Keratinocyte (primary cell): ENCODE data around the gene ATP5MC2. TPM values are rescaled to one million over a fixed set of nuclear protein-coding genes. Genes with fewer than 3 reads are reported as not detected.
"Not testable (repeated sequence)": the region's sequence is repeated elsewhere in the genome, so short reads cannot be mapped to it uniquely, and the experiment has no call there.

Experiments
- DNase-seq: peaks from one replicate; pipeline ENCODE4 v3.0.0-alpha.2; 2011; ENCODE audit warnings: low read depth, missing footprints, low spot score
- FAIRE-seq: peaks from 2 replicates; lab custom pipeline; 2011; peaks lifted over from hg19 to GRCh38; lab: Jason Lieb, UNC
- H2AFZ ChIP-seq: 2 replicates; pipeline ENCODE4 v1.6.0; 2012; ENCODE audit warnings: low read length, control low read depth, inconsistent platforms; ENCODE audit not compliant: control insufficient read depth
- H3K27ac ChIP-seq: 2 replicates; pipeline ENCODE4 v1.5.1; 2011; ENCODE audit warnings: low read length; ENCODE audit not compliant: control insufficient read depth, insufficient read depth
- H3K27me3 ChIP-seq: 3 replicates; pipeline ENCODE4 v1.6.0; 2011; ENCODE audit warnings: low read length; ENCODE audit not compliant: control insufficient read depth, insufficient read depth; ENCODE audit errors: extremely low read depth
- H3K36me3 ChIP-seq, 2 experiments: 2 replicates in 1 of 2; 3 replicates in 1 of 2; pipeline ENCODE4 v1.5.1; 2011; ENCODE audit warnings: low read length in 2 of 2, mild to moderate bottlenecking in 1 of 2; ENCODE audit not compliant: control insufficient read depth in 2 of 2, insufficient read depth in 2 of 2; ENCODE audit errors: extremely low read depth in 1 of 2
- H3K4me1 ChIP-seq: 3 replicates; pipeline ENCODE4 v1.5.1; 2011; ENCODE audit warnings: low read length; ENCODE audit not compliant: control insufficient read depth, insufficient read depth; ENCODE audit errors: extremely low read depth
- H3K4me2 ChIP-seq: 3 replicates; pipeline ENCODE4 v1.6.0; 2011; ENCODE audit warnings: low read depth, low read length; ENCODE audit not compliant: control insufficient read depth, insufficient read depth; ENCODE audit errors: extremely low read depth
- H3K4me3 ChIP-seq, 3 experiments: fragments of 200-600 bp in 1 of 3; sonication (generic) in 1 of 3; 2 replicates in 2 of 3; 3 replicates in 1 of 3; pipeline ENCODE4 v1.5.1; 2011 to 2016; ENCODE audit warnings: low read length in 3 of 3, mild to moderate bottlenecking in 3 of 3, control low read depth in 2 of 3, inconsistent platforms in 1 of 3, low read depth in 1 of 3, mixed read lengths in 1 of 3, mixed run types in 1 of 3, moderate library complexity in 1 of 3; ENCODE audit not compliant: control insufficient read depth in 2 of 3, insufficient read depth in 2 of 3; ENCODE audit errors: extremely low read depth in 1 of 3
- H3K79me2 ChIP-seq: 2 replicates; pipeline ENCODE4 v1.6.0; 2012; ENCODE audit warnings: low read length; ENCODE audit not compliant: control insufficient read depth, insufficient read depth
- H3K9ac ChIP-seq: 3 replicates; pipeline ENCODE4 v1.6.0; 2011; ENCODE audit warnings: low read length; ENCODE audit not compliant: control insufficient read depth, insufficient read depth; ENCODE audit errors: extremely low read depth
- H3K9me1 ChIP-seq: 3 replicates; pipeline ENCODE4 v1.6.0; 2011; ENCODE audit warnings: low read length; ENCODE audit not compliant: control insufficient read depth, insufficient read depth; ENCODE audit errors: extremely low read depth
- H3K9me3 ChIP-seq: 2 replicates; pipeline ENCODE4 v1.5.1; 2012; ENCODE audit warnings: low read depth, low read length; ENCODE audit not compliant: control insufficient read depth
- H4K20me1 ChIP-seq: 3 replicates; pipeline ENCODE4 v1.6.0; 2011; ENCODE audit warnings: low read length; ENCODE audit not compliant: control insufficient read depth, insufficient read depth; ENCODE audit errors: extremely low read depth
- EZH2 ChIP-seq: IDR thresholded peaks from one replicate; pipeline ENCODE4 v1.6.1; 2012; ENCODE audit warnings: inconsistent platforms, mild to moderate bottlenecking, low read length, moderate library complexity
- dilution Hi-C: fragments of 300-500 bp; cut with MboI; formaldehyde crosslinking; loops from one replicate; pipeline ENCODE4 v1.7.0; 2020; ENCODE audit warnings: low sequenced_read_pairs; ENCODE audit not compliant: extremely low pct_ligation_motif_present
- polyA plus RNA-seq, 5 experiments: library from polyadenylated mRNA; depleted of rRNA in 3 of 5; stranded (reverse) in 3 of 5; stranded (forward) in 1 of 5; unstranded in 1 of 5; fragments of >200 nt; gene quantifications; 1 replicate in 1 of 5; 2 replicates in 3 of 5; 3 replicates in 1 of 5; pipeline versions ENCODE4 v1.2.1 to v1.2.3, GENCODE V29; 2011 to 2012; ENCODE audit warnings: missing spikeins in 2 of 5, low read depth in 1 of 5, low replicate concordance in 1 of 5
- TF ChIP-seq, protein P1 (sequence below), 3 experiments: IDR thresholded peaks in 1 of 3; conservative IDR thresholded peaks in 1 of 3; optimal IDR thresholded peaks in 1 of 3; 2 replicates in 2 of 3; 3 replicates in 1 of 3; pipeline versions ENCODE3 to v1.5.1; 2011; ENCODE audit warnings: low read length in 3 of 3, mild to moderate bottlenecking in 3 of 3, moderate library complexity in 2 of 3, control low read depth in 1 of 3, inconsistent platforms in 1 of 3; ENCODE audit not compliant: insufficient read depth in 2 of 3; ENCODE audit errors: extremely low read depth in 1 of 3

Gene ATP5MC2
- polyA plus RNA-seq, 1 donor (not counting 4 experiments of a cell fraction or from before 2014, with no cell fraction given) = 138 TPM

GRCh38 chr12:53683494-53683893 is 7.6 kb upstream of the ATP5MC2 start:
- H3K4me3 ChIP-seq = no peak overlapping the region
- H3K27me3 ChIP-seq = no peaks in the 10 kb centered on the region
- H3K9me3 ChIP-seq = no peaks in the 10 kb centered on the region
- H3K4me1 ChIP-seq = no peaks in the 10 kb centered on the region
- no peak for DNase-seq
- H3K36me3 ChIP-seq = no peaks in the 10 kb centered on the region
- H3K9me1 ChIP-seq = no peaks in the 10 kb centered on the region
- no peak overlapping the region for H2AFZ ChIP-seq
- dilution Hi-C loops = no loop called here
- no peaks in the 10 kb centered on the region for H3K79me2 ChIP-seq
- H3K27ac ChIP-seq = no peak overlapping the region
- no peak for TF ChIP-seq EZH2
- TF ChIP-seq, protein P1, sequence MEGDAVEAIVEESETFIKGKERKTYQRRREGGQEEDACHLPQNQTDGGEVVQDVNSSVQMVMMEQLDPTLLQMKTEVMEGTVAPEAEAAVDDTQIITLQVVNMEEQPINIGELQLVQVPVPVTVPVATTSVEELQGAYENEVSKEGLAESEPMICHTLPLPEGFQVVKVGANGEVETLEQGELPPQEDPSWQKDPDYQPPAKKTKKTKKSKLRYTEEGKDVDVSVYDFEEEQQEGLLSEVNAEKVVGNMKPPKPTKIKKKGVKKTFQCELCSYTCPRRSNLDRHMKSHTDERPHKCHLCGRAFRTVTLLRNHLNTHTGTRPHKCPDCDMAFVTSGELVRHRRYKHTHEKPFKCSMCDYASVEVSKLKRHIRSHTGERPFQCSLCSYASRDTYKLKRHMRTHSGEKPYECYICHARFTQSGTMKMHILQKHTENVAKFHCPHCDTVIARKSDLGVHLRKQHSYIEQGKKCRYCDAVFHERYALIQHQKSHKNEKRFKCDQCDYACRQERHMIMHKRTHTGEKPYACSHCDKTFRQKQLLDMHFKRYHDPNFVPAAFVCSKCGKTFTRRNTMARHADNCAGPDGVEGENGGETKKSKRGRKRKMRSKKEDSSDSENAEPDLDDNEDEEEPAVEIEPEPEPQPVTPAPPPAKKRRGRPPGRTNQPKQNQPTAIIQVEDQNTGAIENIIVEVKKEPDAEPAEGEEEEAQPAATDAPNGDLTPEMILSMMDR (optimal IDR thresholded peaks at IDR 0.05 in 1 of 3, IDR thresholded peaks at IDR 0.05 in 1 of 3, conservative IDR thresholded peaks at IDR 0.05 in 1 of 3; ENCODE audit: extremely low read depth in 1 of 3, insufficient read depth in 2 of 3, low read length in 3 of 3) = no peak
- no peaks in the 10 kb centered on the region for H4K20me1 ChIP-seq
- no peak overlapping the region for H3K4me2 ChIP-seq
- FAIRE-seq = no peak
- H3K9ac ChIP-seq = no peak overlapping the region

GRCh38 chr12:53680061-53680460 is 4.2 kb upstream of the ATP5MC2 start:
- H3K9me1 ChIP-seq, H3K79me2 ChIP-seq, H4K20me1 ChIP-seq, H3K27me3 ChIP-seq, H3K4me2 ChIP-seq, H3K27ac ChIP-seq, DNase-seq, H3K4me3 ChIP-seq, H2AFZ ChIP-seq, dilution Hi-C loops, H3K36me3 ChIP-seq, FAIRE-seq, H3K9ac ChIP-seq, H3K9me3 ChIP-seq: not testable (repeated sequence)
- peaks cover 17% of the 10 kb centered on the region for H3K4me1 ChIP-seq

DNA sequence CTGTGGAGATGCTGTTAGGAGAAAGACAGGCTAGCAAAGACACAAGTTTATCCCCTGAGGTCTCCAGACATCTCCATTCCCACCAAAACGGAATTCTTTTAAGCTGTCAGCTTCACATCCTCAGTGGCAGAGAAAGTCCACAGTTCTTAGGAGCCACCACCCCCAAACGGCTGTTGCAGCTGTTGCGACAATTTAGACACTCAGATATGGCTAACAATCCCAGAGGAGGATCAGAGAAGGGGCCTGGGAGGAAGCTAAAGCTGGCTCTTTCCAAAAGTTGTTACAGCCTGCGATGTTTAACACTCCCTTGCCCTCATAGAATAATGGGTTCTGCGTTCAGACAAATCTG is 1.9 kb upstream of the ATP5MC2 start:
- FAIRE-seq = no peak

More for the DNA sequence above, 1.9 kb upstream of the ATP5MC2 start:
- H3K79me2 ChIP-seq = peaks cover 8% of the 10 kb centered on the region
- H3K9ac ChIP-seq = no peak overlapping the region
- dilution Hi-C loops = no loop called here
- H3K4me1 ChIP-seq = peaks cover 21% of the 10 kb centered on the region
- no peaks in the 10 kb centered on the region for H4K20me1 ChIP-seq
- peak overlapping the region; percentile 98 for H2AFZ ChIP-seq
- peak overlapping the region; percentile 97 for H3K4me2 ChIP-seq
- no peaks in the 10 kb centered on the region for H3K36me3 ChIP-seq
- no peak overlapping the region for H3K4me3 ChIP-seq
- no peak for DNase-seq
- no peak for TF ChIP-seq EZH2
- TF ChIP-seq, protein P1 (optimal IDR thresholded peaks at IDR 0.05 in 1 of 3, IDR thresholded peaks at IDR 0.05 in 1 of 3, conservative IDR thresholded peaks at IDR 0.05 in 1 of 3; ENCODE audit: extremely low read depth in 1 of 3, insufficient read depth in 2 of 3, low read length in 3 of 3) = no peak
- H3K9me3 ChIP-seq = no peaks in the 10 kb centered on the region
- H3K9me1 ChIP-seq = no peaks in the 10 kb centered on the region
- H3K27me3 ChIP-seq = no peaks in the 10 kb centered on the region
- no peak overlapping the region for H3K27ac ChIP-seq
